ENCODE data around the gene KXD1.

KXD1 gene

GRCh38 chr19:18543814-18544475 is 13.7 kb upstream of the KXD1 start:
- H3K27me3 Mint-ChIP-seq (ENCODE audit: low read depth, poor library complexity) = peaks cover 12% of the 10 kb centered on the region
- peaks cover 21% of the 10 kb centered on the region for H3K4me1 Mint-ChIP-seq
- peak overlapping the region; percentile 83 for H3K4me3 Mint-ChIP-seq
- peaks cover 26% of the 10 kb centered on the region for H3K36me3 Mint-ChIP-seq (ENCODE audit: low read depth)
- H3K9me3 Mint-ChIP-seq = no peaks in the 10 kb centered on the region
- no peak for DNase-seq
- H3K27ac Mint-ChIP-seq = no peak overlapping the region
- TF ChIP-seq CTCF (IDR thresholded peaks at IDR 0.05) = no peak

GRCh38 chr19:18551631-18552030 is 6.0 kb upstream of the KXD1 start:
- H3K9me3 Mint-ChIP-seq = no peaks in the 10 kb centered on the region
- no peak overlapping the region for H3K27ac Mint-ChIP-seq
- DNase-seq = no peak
- TF ChIP-seq CTCF (IDR thresholded peaks at IDR 0.05) = no peak
- H3K4me1 Mint-ChIP-seq = peaks cover 4% of the 10 kb centered on the region
- no peak overlapping the region for H3K4me3 Mint-ChIP-seq
- no peaks in the 10 kb centered on the region for H3K36me3 Mint-ChIP-seq (ENCODE audit: low read depth)
- peaks cover 15% of the 10 kb centered on the region for H3K27me3 Mint-ChIP-seq (ENCODE audit: low read depth, poor library complexity)

- peaks cover 4% of the 10 kb centered on the region for H3K36me3 Mint-ChIP-seq (ENCODE audit: low read depth)
- DNase-seq = no peak
- H3K4me1 Mint-ChIP-seq = peaks cover 13% of the 10 kb centered on the region
- peaks cover 9% of the 10 kb centered on the region for H3K27me3 Mint-ChIP-seq (ENCODE audit: low read depth, poor library complexity)
- H3K27ac Mint-ChIP-seq = peak overlapping the region; percentile 16
- peak overlapping the region; percentile 81 for H3K4me3 Mint-ChIP-seq
- H3K9me3 Mint-ChIP-seq = no peaks in the 10 kb centered on the region
- TF ChIP-seq CTCF (IDR thresholded peaks at IDR 0.05) = no peak
Observed at GRCh38 chr19:18558202-18558555, 509 bp downstream of the KXD1 start.

GRCh38 chr19:18558604-18559003 is 934 bp downstream of the KXD1 start:
- peaks cover 13% of the 10 kb centered on the region for H3K4me1 Mint-ChIP-seq
- H3K4me3 Mint-ChIP-seq = peak overlapping the region; percentile 81
- H3K9me3 Mint-ChIP-seq = no peaks in the 10 kb centered on the region
- no peak for DNase-seq
- peaks cover 5% of the 10 kb centered on the region for H3K36me3 Mint-ChIP-seq (ENCODE audit: low read depth)
- H3K27me3 Mint-ChIP-seq (ENCODE audit: low read depth, poor library complexity) = peaks cover 9% of the 10 kb centered on the region
- peak overlapping the region; percentile 16 for H3K27ac Mint-ChIP-seq
- no peak for TF ChIP-seq CTCF (IDR thresholded peaks at IDR 0.05)

- TF ChIP-seq CTCF (IDR thresholded peaks at IDR 0.05) = no peak
- peak overlapping the region; percentile 39 for H3K27ac Mint-ChIP-seq
- no peaks in the 10 kb centered on the region for H3K9me3 Mint-ChIP-seq
- peak overlapping the region; percentile 40 for H3K4me3 Mint-ChIP-seq
- peaks cover 14% of the 10 kb centered on the region for H3K36me3 Mint-ChIP-seq (ENCODE audit: low read depth)
- peaks cover 9% of the 10 kb centered on the region for H3K27me3 Mint-ChIP-seq (ENCODE audit: low read depth, poor library complexity)
- H3K4me1 Mint-ChIP-seq = peaks cover 9% of the 10 kb centered on the region
- no peak for DNase-seq
Observed at GRCh38 chr19:18559685-18560084, 2.0 kb downstream of the KXD1 start.

- Mint-ChIP-seq H3K27me3 (ENCODE audit: low read depth, poor library complexity) (peaks cover 5% of the 10 kb centered on the region), H3K4me1 (peaks cover 9% of the 10 kb centered on the region), H3K9me3 (no peaks in the 10 kb centered on the region), H3K4me3 (no peak overlapping the region), H3K36me3 (ENCODE audit: low read depth) (peaks cover 24% of the 10 kb centered on the region), H3K27ac (no peak overlapping the region)
- TF ChIP-seq CTCF (IDR thresholded peaks at IDR 0.05) = no peak
- DNase-seq = no peak
Observed at GRCh38 chr19:18562086-18562485, 4.4 kb downstream of the KXD1 start.
